Esophagus squamous epithelium (tissue), 5 donors: ENCODE measurements around the gene EIF1AD. TPM values are rescaled to one million over a fixed set of nuclear protein-coding genes. Genes with fewer than 3 reads are reported as not detected.

ENCODE experiments used
- DNase-seq: peaks from one replicate; lab custom pipeline; 2025; lab: John Stamatoyannopoulos, UW
- H3K27ac ChIP-seq, 4 donors: fragments of 200-600 bp; sonication (generic); one replicate each; pipeline ENCODE4 v1.5.1; 2016 to 2019; ENCODE audit warnings: mild to moderate bottlenecking in 1 of 4
- H3K27me3 ChIP-seq, 4 donors: fragments of 200-600 bp; sonication (generic); 1 replicate in 3 of 4; 2 replicates in 1 of 4; pipeline versions ENCODE4 v1.5.1 to v1.6.0; 2017 to 2021; ENCODE audit warnings: antibody characterized with exemption in 1 of 4
- H3K36me3 ChIP-seq, 3 donors: fragments of 200-600 bp; sonication (generic); one replicate each; pipeline ENCODE4 v1.5.1; 2016 to 2019
- H3K4me1 ChIP-seq, 3 donors: fragments of 200-600 bp; sonication (generic); one replicate each; pipeline ENCODE4 v1.5.1; 2017 to 2019
- H3K4me3 ChIP-seq, 4 donors: fragments of 200-600 bp; sonication (generic); 1 replicate in 3 of 4; 2 replicates in 1 of 4; pipeline ENCODE4 v1.5.1; 2016 to 2019; ENCODE audit warnings: mild to moderate bottlenecking in 2 of 4, moderate library complexity in 1 of 4
- H3K9me3 ChIP-seq, 3 donors: fragments of 200-600 bp; sonication (generic); one replicate each; pipeline ENCODE4 v1.5.1; 2016 to 2019
- CTCF ChIP-seq, 6 experiments: fragments of 450-650 bp in 4 of 6; fragments of 200-600 bp in 2 of 6; sonication (generic) in 2 of 6; IDR thresholded peaks; one replicate each; pipeline ENCODE4 v1.5.1; 2016 to 2019; ENCODE audit warnings: antibody characterized with exemption in 6 of 6, mild to moderate bottlenecking in 4 of 6, moderate library complexity in 4 of 6
- POLR2A ChIP-seq, 4 donors: fragments of 450-650 bp; IDR thresholded peaks; one replicate each; pipeline ENCODE4 v1.6.1; 2017; ENCODE audit warnings: antibody characterized with exemption in 4 of 4, mild to moderate bottlenecking in 4 of 4, moderate library complexity in 3 of 4
- WGBS, 2 donors: methylation state at CpG; one replicate each; pipeline ENCODE4 v1.1.5; 2018; 5-methylcytosine and 5-hydroxymethylcytosine counted together
- intact Hi-C: fragments of 100-400 bp; cut with DNase I; formaldehyde crosslinking; loops from one replicate; pipeline ENCODE4 v1.15.0; 2022
- total RNA-seq, 4 donors: library from RNA; depleted of rRNA; stranded (reverse); fragments of >200 nt; gene quantifications; one replicate each; pipeline ENCODE4 v1.1.0, GENCODE V29; 2016
- donor health status: DM: yes; HTN: yes; CAD: no.

The EIF1AD gene
- total RNA-seq, 4 donors from 2014 or later, result 24.7 to 43.2 (median 30.0) TPM

- Histone ChIP-seq H3K36me3 (peaks cover 8 to 48% (median 18%) of the 10 kb centered on the region in 3 donors), H3K27ac (no peak overlapping the region), H3K4me3 (no peak overlapping the region), H3K27me3 (no peaks in the 10 kb centered on the region), H3K4me1 (peaks cover 20 to 63% (median 21%) of the 10 kb centered on the region in 3 donors), H3K9me3 (no peaks in the 10 kb centered on the region)
- TF ChIP-seq POLR2A (IDR thresholded peaks at IDR 0.05) (no peak), CTCF (IDR thresholded peaks at IDR 0.05) (no peak)
- no peak for DNase-seq
- intact Hi-C loops, result no loop called here
- WGBS, 2 donors, result 83 to 100% methylated on average over 1 of the region's 4 CpGs
Measured at GRCh38 chr11:66004186-66004585, 2.2 kb upstream of the EIF1AD start.

GRCh38 chr11:66003291-66003690 lies 1.3 kb upstream of the EIF1AD start:
- Histone ChIP-seq H3K4me3 (peak overlapping the region; percentile 72 to 95 (median 81)), H3K36me3 (peaks cover 15 to 57% (median 25%) of the 10 kb centered on the region in 3 donors), H3K4me1 (peaks cover 20 to 56% (median 21%) of the 10 kb centered on the region in 3 donors), H3K27me3 (no peaks in the 10 kb centered on the region), H3K9me3 (no peaks in the 10 kb centered on the region), H3K27ac (peak overlapping the region; percentile 87 to 94 (median 94))
- TF ChIP-seq POLR2A (IDR thresholded peaks at IDR 0.05), result no peak
- DNase-seq, result no peak
- WGBS, 2 donors, result 61 to 72% methylated on average over 6 of the region's 6 CpGs
- intact Hi-C loops, result no loop called here

- no peak for DNase-seq
- Histone ChIP-seq H3K36me3 (peaks cover 20 to 63% (median 31%) of the 10 kb centered on the region in 3 donors), H3K27ac (peak overlapping the region; percentile 87 to 94 (median 94)), H3K4me1 (peaks cover 19 to 50% (median 21%) of the 10 kb centered on the region in 3 donors), H3K4me3 (peak overlapping the region; percentile 72 to 95 (median 81)), H3K9me3 (no peaks in the 10 kb centered on the region), H3K27me3 (no peaks in the 10 kb centered on the region)
- 0% methylated on average over 11 of the region's 40 CpGs; no CpG with 5 or more reads in 1 of the 2 donors for WGBS, 2 donors
- intact Hi-C loops, result no loop called here
- TF ChIP-seq CTCF (IDR thresholded peaks at IDR 0.05), result peak in 1 of 6 experiments; percentile 16
- peak in 1 of 4 donors; percentile 8 for TF ChIP-seq POLR2A (IDR thresholded peaks at IDR 0.05)
Measured at GRCh38 chr11:66002648-66003225, 780 bp upstream of the EIF1AD start.

GRCh38 chr11:65997286-65997685 lies 4.7 kb downstream of the EIF1AD start:
- Histone ChIP-seq H3K9me3 (no peaks in the 10 kb centered on the region), H3K36me3 (peaks cover 20 to 53% (median 24%) of the 10 kb centered on the region in 3 donors), H3K4me1 (peaks cover 4 to 25% (median 12%) of the 10 kb centered on the region in 3 donors), H3K27ac (no peak overlapping the region), H3K4me3 (no peak overlapping the region), H3K27me3 (no peaks in the 10 kb centered on the region)
- intact Hi-C loops, result no loop called here
- 82 to 88% methylated on average over 2 of the region's 2 CpGs for WGBS, 2 donors
- TF ChIP-seq POLR2A (IDR thresholded peaks at IDR 0.05), result no peak
- no peak for TF ChIP-seq CTCF (IDR thresholded peaks at IDR 0.05)
- no peak for DNase-seq

- 79 to 84% methylated on average over 5 of the region's 5 CpGs for WGBS, 2 donors
- H3K27ac ChIP-seq, result no peak overlapping the region
- no peaks in the 10 kb centered on the region for H3K9me3 ChIP-seq
- no peak overlapping the region for H3K4me3 ChIP-seq
- intact Hi-C loops, result no loop called here
- no peaks in the 10 kb centered on the region for H3K27me3 ChIP-seq
- peaks cover 0 to 28% (median 0%) of the 10 kb centered on the region in 3 donors for H3K36me3 ChIP-seq
- peaks cover 0 to 6% (median 0%) of the 10 kb centered on the region in 3 donors for H3K4me1 ChIP-seq
- TF ChIP-seq POLR2A (IDR thresholded peaks at IDR 0.05) (no peak), CTCF (IDR thresholded peaks at IDR 0.05) (no peak)
- DNase-seq, result no peak
Measured at GRCh38 chr11:65992056-65992455, 9.9 kb downstream of the EIF1AD start.
